Neural cell (in vitro differentiated cells): ENCODE data around the gene TOR1AIP2. TPM values are rescaled to one million over a fixed set of nuclear protein-coding genes. Genes with fewer than 3 reads are reported as not detected.

ENCODE experiments used
- H2AFZ ChIP-seq: fragments of 200-600, 300-800 bp; sonication (generic), shearing (Covaris generic); 2 replicates; pipeline ENCODE4 v1.6.0; 2014; ENCODE audit warnings: low read depth, mild to moderate bottlenecking, antibody characterized with exemption, low read length, moderate library complexity
- H3F3A ChIP-seq: fragments of 200-600 bp; shearing (Covaris generic); 2 replicates; pipeline ENCODE4 v1.6.1; 2016; ENCODE audit warnings: mild to moderate bottlenecking, moderate library complexity, mixed read lengths, antibody characterized with exemption, low read length; ENCODE audit not compliant: insufficient read depth, poor library complexity, severe bottlenecking
- H3K27ac ChIP-seq: fragments of 200-600, 300-800 bp; sonication (generic), shearing (Covaris generic); 2 replicates; pipeline ENCODE4 v1.5.1; 2014; ENCODE audit warnings: mild to moderate bottlenecking, low read length, moderate library complexity
- H3K27me3 ChIP-seq: fragments of 300-800, 200-600 bp; sonication (generic), shearing (Covaris generic); 2 replicates; pipeline ENCODE4 v1.6.0; 2014; ENCODE audit warnings: mild to moderate bottlenecking, low read depth, low read length, moderate library complexity; ENCODE audit not compliant: insufficient read depth
- H3K36me3 ChIP-seq: fragments of 300-800, 200-600 bp; sonication (generic), shearing (Covaris generic); 2 replicates; pipeline ENCODE4 v1.5.1; 2014; ENCODE audit warnings: mild to moderate bottlenecking, antibody characterized with exemption, low read length, moderate library complexity; ENCODE audit not compliant: insufficient read depth
- H3K4me2 ChIP-seq: fragments of 300-800, 200-600 bp; sonication (generic), shearing (Covaris generic); 2 replicates; pipeline ENCODE4 v1.6.0; 2014; ENCODE audit warnings: mild to moderate bottlenecking, low read length
- H3K4me3 ChIP-seq: fragments of 300-800, 200-600 bp; sonication (generic), shearing (Covaris generic); 2 replicates; pipeline ENCODE4 v1.5.1; 2014; ENCODE audit warnings: mild to moderate bottlenecking, low read length, moderate library complexity
- H3K79me2 ChIP-seq: fragments of 200-600 bp; shearing (Covaris generic); replicated peaks from 2 replicates; pipeline ENCODE4 v1.6.0; 2014; ENCODE audit warnings: mild to moderate bottlenecking, low read length, moderate library complexity; ENCODE audit not compliant: insufficient read depth
- H3K9ac ChIP-seq: fragments of 300-800, 200-600 bp; sonication (generic), shearing (Covaris generic); 2 replicates; pipeline ENCODE4 v1.6.1; 2016; ENCODE audit warnings: mild to moderate bottlenecking, low read length, mixed read lengths
- H3K9me2 ChIP-seq: fragments of 200-600 bp; shearing (Covaris generic); 2 replicates; pipeline ENCODE4 v1.6.1; 2016; ENCODE audit warnings: mild to moderate bottlenecking, low read length, mixed read lengths; ENCODE audit not compliant: insufficient read depth
- H3K9me3 ChIP-seq: fragments of 200-600, 300-800 bp; sonication (generic), shearing (Covaris generic); 2 replicates; pipeline ENCODE4 v1.6.1; 2016; ENCODE audit warnings: mild to moderate bottlenecking, mixed run types, low read length, moderate library complexity, mixed read lengths
- H4K20me1 ChIP-seq: fragments of 200-600 bp; shearing (Covaris generic); 2 replicates; pipeline ENCODE4 v1.6.1; 2016; ENCODE audit warnings: mild to moderate bottlenecking, mixed run types; ENCODE audit not compliant: insufficient read depth
- CTCF ChIP-seq: fragments of 450-650 bp; IDR thresholded peaks from 2 replicates; pipeline ENCODE4 v1.5.1; 2014; ENCODE audit warnings: antibody characterized with exemption, mild to moderate bottlenecking, moderate library complexity; ENCODE audit not compliant: poor library complexity, severe bottlenecking
- EP300 ChIP-seq: fragments of 450-650 bp; conservative IDR thresholded peaks from 2 replicates; pipeline ENCODE4 v1.6.1; 2014; ENCODE audit warnings: antibody characterized with exemption, mild to moderate bottlenecking, moderate library complexity; ENCODE audit not compliant: poor library complexity, severe bottlenecking
- EZH2 ChIP-seq: fragments of 200-600, 300-800 bp; shearing (Covaris generic), sonication (generic); IDR thresholded peaks from 2 replicates; pipeline ENCODE4 v1.6.1; 2014; ENCODE audit warnings: antibody characterized with exemption, low read length, borderline replicate concordance, mild to moderate bottlenecking; ENCODE audit not compliant: insufficient read depth, poor library complexity, severe bottlenecking
- MXI1 ChIP-seq: fragments of 450-650 bp; conservative IDR thresholded peaks from 2 replicates; pipeline ENCODE4 v1.6.1; 2014; ENCODE audit warnings: antibody characterized with exemption, mild to moderate bottlenecking; ENCODE audit not compliant: poor library complexity, severe bottlenecking
- POLR2AphosphoS5 ChIP-seq: IDR thresholded peaks from 2 replicates; pipeline ENCODE4 v1.6.1; 2012
- RAD21 ChIP-seq: fragments of 450-650 bp; conservative IDR thresholded peaks from 2 replicates; pipeline ENCODE4 v1.6.1; 2014; ENCODE audit warnings: antibody characterized with exemption, mild to moderate bottlenecking, moderate library complexity
- REST ChIP-seq: IDR thresholded peaks from 2 replicates; pipeline ENCODE4 v1.6.1; 2012; ENCODE audit warnings: borderline replicate concordance
- SMC3 ChIP-seq: fragments of 450-650 bp; conservative IDR thresholded peaks from 2 replicates; pipeline ENCODE4 v1.6.1; 2014; ENCODE audit warnings: antibody characterized with exemption, mild to moderate bottlenecking, moderate library complexity; ENCODE audit not compliant: poor library complexity
- TAF1 ChIP-seq: IDR thresholded peaks from 2 replicates; pipeline ENCODE4 v1.6.1; 2012; ENCODE audit warnings: low read depth
- polyA minus RNA-seq: library from RNA; depleted of rRNA, polyadenylated mRNA; stranded (reverse); fragments of >200 nt; gene quantifications from 2 replicates; pipeline ENCODE4 v1.2.3, GENCODE V29; 2014
- polyA plus RNA-seq: library from polyadenylated mRNA; depleted of rRNA; stranded (reverse); fragments of >200 nt; gene quantifications from 2 replicates; pipeline ENCODE4 v1.2.3, GENCODE V29; 2014

Gene TOR1AIP2
- polyA plus RNA-seq (44.7 and 61.3 TPM in 2 replicates), polyA minus RNA-seq (94.2 and 119 TPM in 2 replicates)

- Histone ChIP-seq H3K36me3 (no peaks in the 10 kb centered on the region), H3K4me2 (peak within 1 kb of the TSS; percentile 84), H3K27me3 (no peaks in the 10 kb centered on the region), H3K9me3 (no peaks in the 10 kb centered on the region), H4K20me1 (no peaks in the 10 kb centered on the region), H2AFZ (peak within 1 kb of the TSS; percentile 85), H3K9ac (peak within 1 kb of the TSS; percentile 67), H3K27ac (peak within 1 kb of the TSS; percentile 74), H3K4me3 (peak within 1 kb of the TSS; percentile 74), H3K9me2 (no peaks in the 10 kb centered on the region), H3K79me2 (peaks cover 38% of the 10 kb centered on the region), H3F3A (peaks cover 5% of the 10 kb centered on the region)
- TF ChIP-seq SMC3 (peak; percentile 28), CTCF (peak; percentile 34), REST (peak; percentile 67), RAD21 (peak; percentile 33), EP300 (peak; percentile 66), POLR2AphosphoS5 (peak; percentile 98), MXI1 (peak; percentile 70), EZH2 (no peak), TAF1 (peak; percentile 88)
Observed at GRCh38 chr1:179877586-179878265, at the start of gene TOR1AIP2. TSS of gene TOR1AIP2 (minus strand) at chr1:179877803. CDS start at chr1:179852665, 25,138 bp downstream.

- Histone ChIP-seq H3K9ac (no peak overlapping the region), H3K9me3 (no peaks in the 10 kb centered on the region), H3K4me2 (no peak overlapping the region), H3K27ac (no peak overlapping the region), H3F3A (no peaks in the 10 kb centered on the region), H3K4me3 (no peak overlapping the region), H3K9me2 (no peaks in the 10 kb centered on the region), H2AFZ (no peak overlapping the region), H3K36me3 (no peaks in the 10 kb centered on the region), H4K20me1 (no peaks in the 10 kb centered on the region), H3K27me3 (no peaks in the 10 kb centered on the region), H3K79me2 (no peaks in the 10 kb centered on the region)
- no peak for TF ChIP-seq POLR2AphosphoS5
- TF ChIP-seq EP300 = no peak
- no peak for TF ChIP-seq CTCF
- no peak for TF ChIP-seq SMC3
Observed at GRCh38 chr1:179926850-179927205, 49.2 kb upstream of the TOR1AIP2 start.
